ENCODE results near the gene AQR.
"Not testable (repeated sequence)": the region's sequence is repeated elsewhere in the genome, so short reads cannot be mapped to it uniquely, and the experiment has no call there.

AQR gene

GRCh38 chr15:34969340-34970097 is at the start of gene AQR:
AQR (minus strand) TSS chr15:34969742; CDS start chr15:34969613, 129 bp downstream.
- DNase-seq, result peak; percentile 94

GRCh38 chr15:35014241-35014640 is 44.7 kb upstream of the AQR start:
- no peak for DNase-seq

GRCh38 chr15:35013370-35013769 is 43.8 kb upstream of the AQR start:
- no peak for DNase-seq

GRCh38 chr15:35007397-35007796 is 37.9 kb upstream of the AQR start:
- no peak for DNase-seq

- DNase-seq, result no peak
Observed at GRCh38 chr15:35005933-35006332, 36.4 kb upstream of the AQR start.

- no peak for DNase-seq
Observed at GRCh38 chr15:35003928-35004327, 34.4 kb upstream of the AQR start.

GRCh38 chr15:35000511-35000910 is 31.0 kb upstream of the AQR start:
- no peak for DNase-seq

GRCh38 chr15:34999906-35000305 is 30.4 kb upstream of the AQR start:
- no peak for DNase-seq

GRCh38 chr15:34994925-34995324 is 25.4 kb upstream of the AQR start:
- DNase-seq, result no peak

GRCh38 chr15:34993877-34994276 is 24.3 kb upstream of the AQR start:
- DNase-seq, result no peak

- DNase-seq, result no peak
Observed at GRCh38 chr15:34993412-34993811, 23.9 kb upstream of the AQR start.

- peak; percentile 88 for DNase-seq
Observed at GRCh38 chr15:34988027-34988902, 18.7 kb upstream of the AQR start, which contains the start of gene ZNF770. ZNF770 (minus strand) TSS chr15:34988287; CDS start chr15:34983434, 4,853 bp downstream.

- no peak for DNase-seq
Observed at GRCh38 chr15:34987609-34988026, 18.1 kb upstream of the AQR start.

GRCh38 chr15:34986771-34987480 is 17.4 kb upstream of the AQR start:
- DNase-seq, result no peak

GRCh38 chr15:34986326-34986725 is 16.8 kb upstream of the AQR start:
- no peak for DNase-seq

- peak; percentile 27 for DNase-seq
Observed at GRCh38 chr15:34984889-34985630, 15.5 kb upstream of the AQR start.

GRCh38 chr15:34976743-34977142 is 7.2 kb upstream of the AQR start:
- no peak for DNase-seq

- no peak for DNase-seq
Observed at GRCh38 chr15:34976073-34976472, 6.5 kb upstream of the AQR start.

GRCh38 chr15:34973512-34973911 is 4.0 kb upstream of the AQR start:
- DNase-seq, result no peak

GRCh38 chr15:34970098-34970643 is 629 bp upstream of the AQR start:
- not testable (repeated sequence) for DNase-seq

GRCh38 chr15:34964277-34964676 is 5.3 kb downstream of the AQR start:
- DNase-seq, result no peak

GRCh38 chr15:34953851-34954250 is 15.7 kb downstream of the AQR start:
- no peak for DNase-seq

Data from CD4-positive, alpha-beta T cell treated with Interleukin-21 for 1 hour (primary cell).